CD4-positive, CD25-positive, alpha-beta regulatory T cell (primary cell): ENCODE measurements around the gene CEP350. TPM values are rescaled to one million over a fixed set of nuclear protein-coding genes. Genes with fewer than 3 reads are reported as not detected.

Experiments
- ATAC-seq, 2 donors: fragments of 150-1000 bp; cut with Tn5 transposase; one replicate each; pipeline ENCODE4 v1.10.0; 2021; ENCODE audit warnings: low read depth in 2 of 2, moderate number of reproducible peaks in 2 of 2, moderate library complexity in 1 of 2
- DNase-seq, 3 donors: peaks; one replicate each; pipeline versions ENCODE4 v3.0.0 to v3.0.0-alpha.2; 2012 to 2022; ENCODE audit warnings: mixed read lengths in 1 of 3
- H3K27ac ChIP-seq: one replicate; pipeline ENCODE4 v1.7.0; 2013; ENCODE audit warnings: mild to moderate bottlenecking, low read length; ENCODE audit not compliant: insufficient read depth, poor library complexity, severe bottlenecking
- H3K27me3 ChIP-seq: one replicate; pipeline ENCODE4 v1.7.0; 2013; ENCODE audit warnings: low read length; ENCODE audit not compliant: control insufficient read depth, insufficient read depth
- H3K36me3 ChIP-seq: one replicate; pipeline ENCODE4 v1.7.0; 2013; ENCODE audit warnings: mild to moderate bottlenecking, low read length, moderate library complexity; ENCODE audit not compliant: control insufficient read depth, insufficient read depth
- H3K4me1 ChIP-seq: 2 replicates; pipeline ENCODE4 v1.7.0; 2013; ENCODE audit warnings: mild to moderate bottlenecking, low read length; ENCODE audit not compliant: insufficient read depth, control insufficient read depth, poor library complexity, severe bottlenecking
- H3K4me3 ChIP-seq: one replicate; pipeline ENCODE4 v1.7.0; 2013; ENCODE audit warnings: low read depth, mild to moderate bottlenecking, low read length, moderate library complexity
- H3K9me3 ChIP-seq, 2 experiments: 1 replicate in 1 of 2; 2 replicates in 1 of 2; pipeline ENCODE4 v1.7.0; 2013; ENCODE audit warnings: low read length in 2 of 2, mild to moderate bottlenecking in 1 of 2, moderate library complexity in 1 of 2; ENCODE audit not compliant: control insufficient read depth in 2 of 2
- H3K27ac Mint-ChIP-seq, 3 donors: one replicate each; pipeline ENCODE4 v1.8.0; 2020 to 2022; ENCODE audit warnings: mild to moderate bottlenecking in 3 of 3, mixed read lengths in 3 of 3, moderate library complexity in 2 of 3
- H3K27me3 Mint-ChIP-seq: one replicate; pipeline ENCODE4 v1.8.0; 2022; ENCODE audit warnings: mild to moderate bottlenecking, mixed read lengths
- H3K36me3 Mint-ChIP-seq: one replicate; pipeline ENCODE4 v1.8.0; 2020; ENCODE audit warnings: mixed read lengths
- H3K4me1 Mint-ChIP-seq, 4 donors: one replicate each; pipeline ENCODE4 v1.8.0; 2020 to 2022; ENCODE audit warnings: mixed read lengths in 4 of 4, mild to moderate bottlenecking in 1 of 4
- H3K4me3 Mint-ChIP-seq, 4 donors: one replicate each; pipeline ENCODE4 v1.8.0; 2020 to 2022; ENCODE audit warnings: mild to moderate bottlenecking in 4 of 4, mixed read lengths in 4 of 4, moderate library complexity in 3 of 4
- H3K9me3 Mint-ChIP-seq, 7 donors: one replicate each; pipeline ENCODE4 v1.8.0; 2020 to 2022; ENCODE audit warnings: mixed read lengths in 7 of 7, mild to moderate bottlenecking in 3 of 7, moderate library complexity in 2 of 7
- polyA plus RNA-seq, 4 donors: library from polyadenylated mRNA; unstranded; fragments of 300-500 nt; fragmentation: Illumina TruSeq; gene quantifications; one replicate each; pipeline ENCODE4 v1.2.3, GENCODE V29; 2021
- total RNA-seq: library from RNA; stranded (reverse); gene quantifications from one replicate; pipeline ENCODE4 v1.2.3, GENCODE V29; 2022

Gene CEP350
- total and polyA plus RNA-seq, 5 donors from 2014 or later = 20.4 to 69.9 (median 26.5) TPM

GRCh38 chr1:179976970-179977651 lies 22.5 kb downstream of the CEP350 start:
- no peak overlapping the region for H3K27ac ChIP-seq
- H3K36me3 ChIP-seq = no peaks in the 10 kb centered on the region
- Mint-ChIP-seq H3K4me3 (peak overlapping the region in 1 of 4 donors; percentile 4), H3K36me3 (peaks cover 14% of the 10 kb centered on the region), H3K9me3 (peaks cover 0 to 7% (median 0%) of the 10 kb centered on the region in 7 donors), H3K4me1 (peaks cover 52 to 78% (median 60%) of the 10 kb centered on the region in 4 donors), H3K27ac (peak overlapping the region in 1 of 3 donors; percentile 15), H3K27me3 (no peaks in the 10 kb centered on the region)
- no peaks in the 10 kb centered on the region for H3K9me3 ChIP-seq
- no peak overlapping the region for H3K4me3 ChIP-seq
- no peaks in the 10 kb centered on the region for H3K27me3 ChIP-seq
- ATAC-seq = no peak
- DNase-seq = no peak
- peaks cover 4% of the 10 kb centered on the region for H3K4me1 ChIP-seq

DNA sequence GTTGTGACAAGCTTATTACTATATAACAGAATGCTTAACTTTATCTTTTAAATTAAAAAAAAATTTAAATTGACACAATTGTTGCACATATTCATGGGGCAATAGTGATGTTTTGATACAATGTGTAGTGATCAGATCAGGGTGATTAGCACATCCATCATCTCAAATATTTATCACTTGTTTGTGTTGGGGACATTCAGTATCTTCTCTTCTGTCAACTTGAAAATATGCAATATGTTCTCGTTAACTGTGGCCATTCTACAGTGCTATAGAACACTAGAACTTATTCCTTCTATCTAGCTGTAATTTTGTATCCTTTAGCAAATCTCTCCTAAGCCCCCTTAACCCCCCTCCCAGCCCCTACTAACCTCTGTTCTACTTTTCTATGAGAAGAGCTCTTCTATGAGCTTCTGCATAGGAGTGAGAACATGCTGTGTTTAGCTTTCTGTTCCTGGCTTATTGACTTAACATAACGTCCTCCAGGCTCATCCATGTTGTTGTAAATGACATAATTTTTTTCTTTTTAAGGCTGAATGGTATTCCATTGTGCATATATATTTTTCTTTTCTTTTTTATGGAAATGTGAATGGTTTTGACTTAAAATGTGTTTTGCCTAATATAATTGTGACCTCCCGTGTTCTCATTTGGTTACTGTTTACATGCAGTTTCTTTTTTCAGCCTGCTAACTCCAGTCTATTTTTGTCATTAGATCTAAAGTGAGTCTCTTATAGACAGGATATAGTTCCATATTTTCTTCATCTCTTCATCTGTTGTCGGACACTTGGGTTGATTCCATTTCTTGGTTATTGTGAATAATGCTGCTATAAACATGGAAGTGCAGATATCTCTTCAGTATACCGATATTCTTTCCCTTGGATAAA lies 23.8 kb downstream of the CEP350 start:
- Histone ChIP-seq H3K27ac (no peak overlapping the region), H3K9me3 (no peaks in the 10 kb centered on the region), H3K27me3 (no peaks in the 10 kb centered on the region), H3K36me3 (no peaks in the 10 kb centered on the region), H3K4me3 (no peak overlapping the region), H3K4me1 (peaks cover 4% of the 10 kb centered on the region)
- Mint-ChIP-seq H3K4me3 (peak overlapping the region in 1 of 4 donors; percentile 47), H3K36me3 (peaks cover 10% of the 10 kb centered on the region), H3K27ac (no peak overlapping the region), H3K9me3 (peaks cover 0 to 7% (median 0%) of the 10 kb centered on the region in 7 donors), H3K27me3 (no peaks in the 10 kb centered on the region), H3K4me1 (peaks cover 45 to 73% (median 53%) of the 10 kb centered on the region in 4 donors)
- DNase-seq (no peak), ATAC-seq (no peak)

DNA sequence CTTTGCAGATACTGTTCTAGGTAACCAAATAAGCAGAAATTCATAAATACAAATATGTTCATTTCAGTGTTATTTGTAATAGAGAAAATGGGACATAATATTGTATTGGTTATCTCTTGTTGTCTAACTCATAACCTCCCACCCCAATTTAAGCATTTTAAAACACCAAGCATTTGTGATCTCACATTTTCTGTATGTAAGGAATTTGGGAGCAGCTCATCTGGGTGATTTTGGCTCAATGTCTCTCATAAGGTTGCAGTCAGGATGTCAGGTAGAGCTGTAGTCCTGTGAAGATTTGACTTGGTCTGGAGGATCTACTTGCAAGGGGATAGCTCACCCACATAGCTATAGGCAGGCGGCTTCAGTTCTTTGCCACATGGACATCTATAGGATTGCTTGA lies 29.5 kb downstream of the CEP350 start:
- Histone ChIP-seq H3K27me3 (no peaks in the 10 kb centered on the region), H3K36me3 (peaks cover 20% of the 10 kb centered on the region), H3K4me3 (no peak overlapping the region), H3K9me3 (no peaks in the 10 kb centered on the region), H3K27ac (no peak overlapping the region), H3K4me1 (no peaks in the 10 kb centered on the region)
- Mint-ChIP-seq H3K4me1 (peaks cover 25 to 46% (median 31%) of the 10 kb centered on the region in 4 donors), H3K27me3 (no peaks in the 10 kb centered on the region), H3K27ac (peak overlapping the region in 1 of 3 donors; percentile 38), H3K36me3 (peaks cover 12% of the 10 kb centered on the region), H3K9me3 (peaks cover 0 to 2% (median 0%) of the 10 kb centered on the region in 7 donors), H3K4me3 (no peak overlapping the region)
- ATAC-seq (no peak), DNase-seq (no peak)

DNA sequence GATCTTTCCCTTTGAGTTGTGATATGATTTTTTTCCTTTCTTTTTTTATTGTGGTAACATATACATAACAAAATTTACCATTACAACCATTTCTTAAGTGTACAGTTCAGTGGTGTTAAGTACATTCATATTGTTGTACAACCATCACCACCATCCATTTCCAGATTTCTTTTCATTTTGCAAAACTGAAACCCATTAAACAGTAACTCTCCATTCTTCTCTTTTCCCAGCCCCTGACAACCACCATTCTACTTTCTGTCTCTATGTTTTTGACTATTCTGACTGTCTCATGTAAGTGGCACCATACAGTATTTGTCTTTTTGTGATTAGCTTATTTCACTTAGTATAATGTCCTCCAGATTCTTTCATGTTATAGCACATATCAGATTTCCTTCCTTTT lies 30.3 kb downstream of the CEP350 start:
- Histone ChIP-seq H3K27ac (no peak overlapping the region), H3K27me3 (no peaks in the 10 kb centered on the region), H3K36me3 (peaks cover 25% of the 10 kb centered on the region), H3K4me3 (no peak overlapping the region), H3K4me1 (no peaks in the 10 kb centered on the region), H3K9me3 (no peaks in the 10 kb centered on the region)
- DNase-seq (no peak), ATAC-seq (no peak)
- Mint-ChIP-seq H3K4me1 (peaks cover 16 to 38% (median 23%) of the 10 kb centered on the region in 4 donors), H3K4me3 (no peak overlapping the region), H3K27me3 (no peaks in the 10 kb centered on the region), H3K36me3 (peaks cover 10% of the 10 kb centered on the region), H3K9me3 (no peaks in the 10 kb centered on the region), H3K27ac (peak overlapping the region in 1 of 3 donors; percentile 45)

GRCh38 chr1:179990847-179991246 lies 36.2 kb downstream of the CEP350 start:
- peaks cover 66% of the 10 kb centered on the region for H3K36me3 ChIP-seq
- H3K4me3 Mint-ChIP-seq = no peak overlapping the region
- no peak overlapping the region for H3K27ac Mint-ChIP-seq

DNA sequence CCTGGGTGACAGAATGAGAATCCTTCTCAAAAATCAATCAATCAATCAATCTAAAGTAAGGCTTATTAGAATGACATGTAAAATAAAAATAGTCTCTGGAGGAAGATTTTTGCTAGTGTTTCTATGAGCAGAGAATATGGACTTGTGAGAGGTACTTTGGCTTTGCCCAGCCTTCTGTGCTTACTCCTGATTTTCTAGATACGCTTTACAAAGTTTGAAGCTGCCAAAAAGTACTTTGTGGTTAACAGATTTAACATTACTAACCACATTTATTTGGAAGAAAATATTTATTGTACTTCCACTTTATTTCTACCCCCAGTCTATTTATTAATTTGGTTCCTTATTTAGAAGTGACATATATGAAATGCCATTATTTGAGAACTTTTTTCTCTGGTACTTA lies 41.0 kb downstream of the CEP350 start:
- peaks cover 54% of the 10 kb centered on the region for H3K36me3 ChIP-seq
- H3K36me3 Mint-ChIP-seq = peaks cover 42% of the 10 kb centered on the region
- H3K9me3 Mint-ChIP-seq = no peaks in the 10 kb centered on the region
- no peak overlapping the region for H3K27ac ChIP-seq
- no peaks in the 10 kb centered on the region for H3K27me3 Mint-ChIP-seq
- H3K27me3 ChIP-seq = no peaks in the 10 kb centered on the region
- no peaks in the 10 kb centered on the region for H3K4me1 ChIP-seq
- peaks cover 10 to 22% (median 18%) of the 10 kb centered on the region in 4 donors for H3K4me1 Mint-ChIP-seq
- no peak for DNase-seq
- H3K4me3 Mint-ChIP-seq = no peak overlapping the region
- no peak for ATAC-seq
- peak overlapping the region in 1 of 3 donors; percentile 38 for H3K27ac Mint-ChIP-seq
- H3K4me3 ChIP-seq = no peak overlapping the region
- H3K9me3 ChIP-seq = no peaks in the 10 kb centered on the region

More at GRCh38 chr1:179990847-179991246, 36.2 kb downstream of the CEP350 start:
- DNase-seq = no peak
- no peaks in the 10 kb centered on the region for H3K9me3 ChIP-seq
- Mint-ChIP-seq H3K4me1 (peaks cover 4 to 11% (median 7%) of the 10 kb centered on the region in 4 donors), H3K9me3 (no peaks in the 10 kb centered on the region), H3K27me3 (no peaks in the 10 kb centered on the region), H3K36me3 (peaks cover 32% of the 10 kb centered on the region)
- H3K4me1 ChIP-seq = no peaks in the 10 kb centered on the region
- ATAC-seq = no peak
- no peak overlapping the region for H3K4me3 ChIP-seq
- H3K27me3 ChIP-seq = no peaks in the 10 kb centered on the region
- H3K27ac ChIP-seq = no peak overlapping the region

DNA sequence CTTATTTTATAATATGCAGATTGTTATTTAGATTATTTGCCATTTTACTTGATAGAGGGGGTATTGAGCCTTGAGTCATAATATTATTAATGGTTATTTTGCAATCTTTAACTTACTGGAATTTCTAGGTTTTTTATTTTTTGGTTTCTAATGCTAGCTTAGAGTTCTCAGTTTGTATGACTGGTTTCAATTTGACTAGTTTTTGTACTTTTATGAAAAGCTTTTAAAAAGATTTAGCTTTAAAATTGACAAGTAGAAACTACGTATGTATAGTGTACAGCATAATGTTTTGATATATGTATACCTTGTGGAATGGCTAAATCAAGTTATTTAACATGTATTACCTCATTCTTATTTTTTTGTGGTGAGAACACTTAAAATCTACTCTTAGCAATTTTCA lies 41.5 kb downstream of the CEP350 start:
- H3K4me3 ChIP-seq = no peak overlapping the region
- Mint-ChIP-seq H3K36me3 (peaks cover 38% of the 10 kb centered on the region), H3K4me3 (no peak overlapping the region), H3K4me1 (peaks cover 10 to 22% (median 18%) of the 10 kb centered on the region in 4 donors), H3K27ac (no peak overlapping the region), H3K27me3 (no peaks in the 10 kb centered on the region), H3K9me3 (no peaks in the 10 kb centered on the region)
- no peak for ATAC-seq
- H3K36me3 ChIP-seq = peaks cover 51% of the 10 kb centered on the region
- no peaks in the 10 kb centered on the region for H3K9me3 ChIP-seq
- DNase-seq = peak in 1 of 3 donors; percentile 9
- no peaks in the 10 kb centered on the region for H3K4me1 ChIP-seq
- no peak overlapping the region for H3K27ac ChIP-seq
- no peaks in the 10 kb centered on the region for H3K27me3 ChIP-seq
